Measurements from ENCODE around the gene TMEM135. TPM values are rescaled to one million over a fixed set of nuclear protein-coding genes. Genes with fewer than 3 reads are reported as not detected.
"Not testable (repeated sequence)": the region's sequence is repeated elsewhere in the genome, so short reads cannot be mapped to it uniquely, and the experiment has no call there.

TMEM135 gene
- total RNA-seq, result 15.9 and 24.1 TPM in 2 replicates

DNA sequence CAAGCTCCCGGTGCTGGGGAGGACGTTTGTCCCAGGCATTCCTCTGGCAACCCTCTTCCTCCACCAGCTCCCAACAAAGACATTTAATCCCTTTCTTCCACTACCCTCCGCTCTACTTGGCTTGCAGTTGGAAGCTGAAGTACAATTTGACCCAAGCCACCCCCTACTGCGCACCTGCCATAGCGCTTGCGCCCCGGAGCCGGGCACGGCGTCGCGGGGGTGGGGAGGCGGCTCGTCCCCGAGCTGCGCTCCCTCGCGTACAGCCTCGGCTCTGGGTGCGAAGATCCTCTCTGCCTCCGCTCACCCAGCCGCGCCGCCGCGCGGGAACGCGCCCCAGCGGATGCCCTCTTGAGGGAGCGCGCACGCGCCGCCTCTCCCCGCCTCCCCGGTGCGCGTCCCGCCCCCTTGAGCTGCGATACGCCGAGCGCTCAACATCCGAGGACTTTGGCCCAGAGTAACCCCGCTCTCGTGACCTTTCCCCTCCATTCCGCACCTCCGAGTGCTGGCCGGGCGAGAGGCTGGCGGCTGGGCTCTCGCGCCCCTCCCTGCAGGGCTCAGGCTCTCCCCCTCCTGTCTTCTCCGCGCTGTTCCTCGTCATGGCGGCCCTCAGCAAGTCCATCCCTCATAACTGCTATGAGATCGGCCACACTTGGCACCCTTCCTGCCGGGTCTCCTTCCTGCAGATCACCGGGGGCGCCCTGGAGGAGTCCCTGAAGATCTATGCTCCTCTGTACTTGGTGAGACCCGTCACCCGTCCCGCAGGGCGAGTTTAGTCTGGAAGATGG, at the start of gene TMEM135:
TSS of gene TMEM135 (plus strand) at position 485 of the 785 bp plus-strand sequence. CDS start at position 597, 112 bp downstream.
- DNase-seq (ENCODE audit: extremely low read depth, low read depth, low spot score), result no peak

DNA sequence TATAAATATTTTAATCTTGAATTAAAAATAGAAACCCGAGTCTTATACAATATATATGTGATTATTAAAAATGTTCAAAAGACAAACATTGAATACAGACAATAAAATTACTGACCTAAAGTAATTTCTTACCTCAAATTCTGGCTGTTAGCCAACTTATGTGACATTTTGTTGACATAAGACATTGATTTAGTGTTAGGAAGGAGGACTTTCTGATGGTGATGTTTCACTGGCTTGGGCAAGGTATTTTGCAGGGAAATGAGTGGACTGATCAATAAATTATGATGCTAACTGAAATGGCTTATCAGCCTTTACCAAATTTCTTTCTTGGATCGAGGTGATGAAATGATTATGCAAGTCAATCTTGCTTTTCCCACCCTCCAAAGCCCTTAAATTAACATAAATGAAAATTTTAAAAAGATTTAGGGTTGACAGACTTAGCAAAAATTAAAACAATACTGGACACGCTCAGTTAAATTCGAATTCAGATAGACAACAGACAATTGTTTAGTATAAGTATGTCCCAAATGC, 49.3 kb upstream of the TMEM135 start:
- DNase-seq (ENCODE audit: extremely low read depth, low read depth, low spot score), result no peak

DNA sequence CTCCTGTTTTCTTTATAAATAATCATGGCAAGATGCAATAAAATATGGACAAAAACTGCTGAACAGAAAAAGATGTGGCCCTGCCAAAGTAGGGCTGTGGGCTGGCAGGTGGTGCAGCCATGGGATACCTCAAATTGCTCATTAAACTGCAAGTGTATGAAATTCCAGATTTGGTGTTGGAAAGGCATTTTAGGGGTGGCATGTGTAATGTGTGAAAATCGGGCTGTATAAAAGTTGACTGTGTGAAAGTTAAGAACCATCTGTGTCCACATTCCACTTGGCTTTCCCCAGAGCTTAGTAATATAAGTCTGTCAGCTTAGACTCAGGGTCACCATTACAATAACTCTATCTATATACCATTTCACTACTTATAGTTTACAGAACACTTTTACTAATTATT, 47.7 kb upstream of the TMEM135 start:
- no peak for DNase-seq (ENCODE audit: extremely low read depth, low read depth, low spot score)

GRCh38 chr11:86990515-86990914, 47.2 kb upstream of the TMEM135 start:
- no peak for DNase-seq (ENCODE audit: extremely low read depth, low read depth, low spot score)

DNA sequence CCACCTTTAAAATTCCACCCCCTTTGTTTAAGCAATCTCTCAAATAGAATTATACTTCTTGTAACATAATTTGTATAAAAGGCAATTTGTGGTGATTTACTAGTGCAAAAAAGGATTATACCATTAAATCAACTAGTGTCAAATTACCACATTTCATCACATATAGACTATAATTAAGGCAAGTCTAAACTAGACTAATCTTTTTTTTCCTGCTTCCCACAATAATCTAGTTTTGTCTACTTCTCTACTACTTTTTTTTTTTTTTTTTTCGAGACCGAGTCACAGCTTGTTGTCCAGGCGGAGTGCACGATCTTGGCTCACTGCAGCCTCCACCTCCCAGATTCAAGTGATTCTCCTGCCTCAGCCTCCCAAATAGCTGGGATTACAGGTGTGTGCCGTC, 46.4 kb upstream of the TMEM135 start:
- DNase-seq (ENCODE audit: extremely low read depth, low read depth, low spot score), result no peak

GRCh38 chr11:86992340-86992739, 45.4 kb upstream of the TMEM135 start:
- DNase-seq (ENCODE audit: extremely low read depth, low read depth, low spot score), result not testable (repeated sequence)

DNA sequence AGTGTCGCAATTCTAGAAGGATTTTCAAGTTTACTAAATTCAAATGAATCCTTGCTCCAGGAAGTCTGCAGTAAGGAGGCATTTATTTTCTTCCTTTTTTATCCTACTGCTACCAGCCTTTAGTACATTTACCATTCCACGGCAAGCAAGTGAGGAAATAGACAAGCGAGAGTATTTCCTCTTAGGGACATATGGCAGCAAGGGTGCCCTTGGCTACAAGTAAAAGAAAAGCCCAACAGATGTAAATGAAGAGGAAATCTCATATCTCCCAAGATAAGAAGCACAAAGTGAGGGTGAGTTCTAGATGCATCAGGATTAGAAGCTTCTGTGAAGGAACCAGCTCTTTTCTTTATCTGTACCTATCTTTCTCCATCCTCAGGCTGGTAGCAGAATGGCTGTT, 44.7 kb upstream of the TMEM135 start:
- DNase-seq (ENCODE audit: extremely low read depth, low read depth, low spot score), result no peak

GRCh38 chr11:86996953-86997570, 40.7 kb upstream of the TMEM135 start:
- no peak for DNase-seq (ENCODE audit: extremely low read depth, low read depth, low spot score)

DNA sequence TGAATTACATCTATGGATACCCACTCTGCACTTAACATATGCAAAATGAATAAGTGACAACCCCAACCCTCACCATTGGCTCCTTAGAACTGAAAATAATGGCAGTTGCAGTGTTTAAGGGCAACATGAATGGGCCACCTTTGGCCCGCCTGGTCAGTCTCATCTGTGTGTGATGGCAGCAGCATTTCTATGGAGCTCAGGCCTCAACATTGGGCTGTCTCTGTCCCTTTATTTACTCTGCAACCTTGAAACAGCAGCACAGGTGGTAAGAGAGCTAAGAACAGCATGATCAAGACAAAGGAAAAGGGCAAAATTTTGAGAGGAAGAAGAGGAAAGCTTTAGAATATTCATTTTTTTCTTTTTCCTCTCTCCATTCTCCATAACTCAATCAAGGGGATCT, 38.3 kb upstream of the TMEM135 start:
- DNase-seq (ENCODE audit: extremely low read depth, low read depth, low spot score), result no peak

DNA sequence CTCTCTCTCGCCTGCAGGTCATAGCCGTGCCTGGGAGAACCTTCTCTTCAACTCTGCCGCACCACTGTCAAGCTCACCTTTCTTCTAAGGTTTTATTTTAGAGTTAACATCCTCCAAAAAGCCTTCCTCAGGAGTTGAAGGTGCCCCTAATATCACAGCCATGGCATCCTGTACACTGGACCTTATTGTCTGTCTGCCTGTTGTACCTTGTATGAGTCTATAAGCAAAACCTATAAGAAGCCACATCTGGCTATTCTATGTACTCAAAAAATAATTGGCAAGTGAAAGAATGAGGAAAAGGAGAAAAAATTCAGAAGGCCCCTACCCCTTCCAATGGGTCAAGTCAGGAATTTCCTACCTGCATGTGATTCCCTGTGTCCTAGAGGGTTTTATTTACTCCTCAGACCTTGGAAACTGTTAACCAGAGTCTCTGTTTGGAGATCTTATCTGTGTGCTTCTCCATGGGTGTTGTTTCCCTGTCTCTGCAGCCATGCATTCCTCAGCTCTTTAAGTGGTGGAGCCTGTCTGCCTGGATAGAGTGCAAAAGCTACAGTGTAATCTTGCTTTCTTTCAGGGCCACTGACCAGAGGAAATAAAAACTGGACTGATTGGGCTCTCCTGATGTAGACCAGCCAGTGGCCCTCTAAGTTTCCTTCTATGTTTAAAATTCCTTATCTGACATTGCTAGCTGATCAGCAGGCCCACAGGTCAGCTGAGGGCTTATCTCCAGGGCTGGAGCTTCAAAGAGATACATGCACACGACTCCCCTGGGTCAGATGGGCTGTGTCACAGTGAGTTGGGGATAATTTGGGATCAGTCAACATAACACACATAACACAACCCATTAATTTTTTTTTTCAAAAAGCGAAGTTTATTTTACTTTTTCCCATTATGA, 37.6 kb upstream of the TMEM135 start:
- DNase-seq (ENCODE audit: extremely low read depth, low read depth, low spot score), result no peak

DNA sequence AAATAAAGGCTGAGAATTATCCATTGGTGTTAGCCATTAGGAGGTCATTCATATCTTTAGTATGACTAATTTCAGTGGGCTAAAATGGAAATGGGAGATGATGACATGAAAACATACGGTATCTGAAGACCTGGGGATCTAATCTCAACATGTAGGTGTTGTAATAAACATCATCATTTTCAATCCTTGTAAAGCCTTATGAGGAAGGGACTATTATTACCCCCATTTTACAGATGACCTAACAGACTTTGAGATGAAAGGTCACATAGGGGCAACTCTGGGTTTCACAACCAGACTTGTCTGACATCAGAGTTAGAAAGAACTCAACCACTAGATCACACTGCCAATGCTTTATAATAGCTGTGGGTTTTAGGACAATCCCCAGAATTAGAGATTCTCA, 34.8 kb upstream of the TMEM135 start:
- DNase-seq (ENCODE audit: extremely low read depth, low read depth, low spot score), result no peak

GRCh38 chr11:87004281-87004680, 33.5 kb upstream of the TMEM135 start:
- not testable (repeated sequence) for DNase-seq (ENCODE audit: extremely low read depth, low read depth, low spot score)

DNA sequence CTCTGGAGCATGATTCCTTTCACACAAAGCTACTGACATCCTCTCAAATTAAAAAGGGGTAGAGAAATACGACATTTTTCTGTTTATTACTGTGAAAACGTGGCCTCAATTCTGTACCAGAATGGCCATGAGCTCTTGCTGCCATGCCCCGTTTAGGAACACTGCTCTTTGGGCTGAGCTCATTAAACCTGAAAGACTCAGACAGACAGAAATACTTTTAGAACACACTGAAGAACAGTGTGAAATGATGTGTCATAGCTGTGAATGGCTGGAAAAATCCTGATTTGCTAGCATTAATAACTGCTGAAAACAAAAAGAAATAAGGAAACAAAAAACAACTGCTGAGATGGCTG, 32.2 kb upstream of the TMEM135 start:
- DNase-seq (ENCODE audit: extremely low read depth, low read depth, low spot score), result no peak

DNA sequence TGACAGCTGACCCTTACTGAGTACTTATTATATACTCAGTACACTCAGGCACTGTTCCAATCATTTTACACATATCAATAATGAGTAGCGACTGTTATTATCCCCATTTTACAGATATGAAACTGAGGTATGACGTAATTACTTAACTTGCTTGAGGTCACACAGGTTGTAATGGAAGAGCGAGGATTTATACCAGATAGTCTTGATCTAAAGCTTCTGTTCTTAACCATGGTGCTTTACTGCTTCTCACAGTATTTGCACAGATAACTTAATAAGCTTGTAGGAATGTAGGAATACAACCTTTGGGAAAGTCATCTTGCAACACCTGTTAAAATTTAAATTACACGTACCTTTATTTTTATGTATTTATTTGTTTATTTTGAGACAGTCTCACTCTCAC, 31.7 kb upstream of the TMEM135 start:
- DNase-seq (ENCODE audit: extremely low read depth, low read depth, low spot score), result no peak

DNA sequence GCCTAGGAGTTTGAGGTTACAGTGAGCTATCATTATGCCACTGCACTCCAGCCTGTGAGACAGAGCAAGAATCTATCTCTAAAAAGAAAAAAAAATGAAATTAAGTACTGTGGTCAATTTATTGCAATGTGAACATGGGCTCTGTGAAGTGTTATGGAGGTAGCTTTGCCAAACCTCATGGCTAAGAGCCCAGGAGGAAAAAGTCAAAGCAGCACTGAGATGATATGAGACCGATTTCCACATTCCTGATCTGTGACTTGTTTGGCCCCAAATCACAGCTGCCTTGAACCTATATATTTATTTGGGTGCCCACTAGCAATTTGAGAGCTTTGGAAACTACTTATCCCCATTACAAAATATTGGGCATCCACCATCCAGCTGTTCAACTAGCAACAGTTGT, 29.8 kb upstream of the TMEM135 start:
- no peak for DNase-seq (ENCODE audit: extremely low read depth, low read depth, low spot score)

DNA sequence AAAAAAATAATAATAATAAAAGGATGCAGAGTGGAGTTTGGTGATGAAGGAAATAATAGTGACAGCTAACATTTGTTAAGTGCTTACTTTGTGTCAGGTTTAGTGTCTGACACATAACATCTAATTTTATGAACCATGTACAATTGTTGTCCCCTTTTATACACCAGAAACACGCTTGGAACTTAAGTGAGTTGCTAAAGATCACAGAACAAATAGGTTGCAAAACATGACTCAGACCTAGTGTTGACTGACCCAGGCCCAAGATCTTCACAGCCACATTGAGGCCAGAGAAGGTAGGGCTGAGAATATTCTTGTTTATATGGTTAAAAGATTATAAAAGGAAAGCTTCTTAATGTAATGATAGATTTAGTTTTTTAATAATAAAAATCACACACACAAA, 25.6 kb upstream of the TMEM135 start:
- DNase-seq (ENCODE audit: extremely low read depth, low read depth, low spot score), result no peak

DNA sequence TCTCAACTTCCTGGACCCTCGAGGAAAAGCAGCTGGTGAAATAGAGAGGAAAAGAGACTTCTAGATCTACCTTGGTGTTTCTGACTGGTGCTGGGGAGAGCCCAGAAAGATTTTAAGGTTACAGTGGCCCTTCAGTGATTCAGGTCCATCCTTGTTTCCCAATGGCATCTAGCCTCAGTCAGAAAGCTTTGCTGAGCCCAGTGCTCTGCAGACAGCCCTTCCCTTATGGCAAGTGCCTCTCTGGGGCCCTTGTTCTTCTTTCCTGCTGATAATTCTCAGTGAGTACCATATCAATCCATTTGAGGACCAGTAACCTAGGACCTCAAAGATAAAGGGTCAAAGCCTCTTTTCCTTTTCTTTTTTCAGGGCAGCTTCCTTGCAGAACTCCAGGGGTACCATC, 25.1 kb upstream of the TMEM135 start:
- DNase-seq (ENCODE audit: extremely low read depth, low read depth, low spot score), result no peak

- DNase-seq (ENCODE audit: extremely low read depth, low read depth, low spot score), result no peak
These were observed 23.6 kb upstream of the TMEM135 start for GRCh38 chr11:87013912-87014825.

GRCh38 chr11:87015645-87016044, 22.1 kb upstream of the TMEM135 start:
- no peak for DNase-seq (ENCODE audit: extremely low read depth, low read depth, low spot score)

DNA sequence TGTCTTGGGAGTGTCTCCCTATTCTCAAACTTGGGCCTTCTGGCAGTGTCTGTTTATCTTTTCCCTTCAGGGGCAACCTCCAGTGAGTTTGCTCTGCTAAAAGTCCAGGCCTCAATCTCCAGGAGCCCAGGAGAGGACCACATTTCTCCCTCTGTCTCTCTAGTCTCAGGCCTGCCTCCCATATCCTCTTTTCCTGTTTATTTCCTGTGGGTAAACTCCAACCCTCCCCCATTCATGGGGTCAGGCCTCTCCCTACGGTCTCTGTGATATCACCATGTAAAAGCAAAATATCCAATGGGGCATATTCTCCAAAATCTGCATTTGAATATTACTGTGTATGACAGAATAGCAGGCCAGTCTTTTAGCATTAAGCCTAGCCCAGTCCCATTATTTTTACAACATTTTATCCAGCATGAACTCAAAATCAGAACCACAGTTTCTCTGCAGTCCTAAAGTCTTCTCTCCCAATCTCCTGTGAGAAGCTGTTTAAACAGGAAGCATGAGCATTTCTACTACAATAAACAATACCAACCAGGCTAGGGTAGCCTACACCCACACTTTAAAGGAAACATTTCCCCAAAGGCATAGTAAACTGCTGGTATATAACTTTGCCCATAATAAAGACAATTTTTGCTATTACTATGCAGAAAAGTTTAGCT, 18.0 kb upstream of the TMEM135 start:
- DNase-seq (ENCODE audit: extremely low read depth, low read depth, low spot score), result no peak
